Neural progenitor cell (in vitro differentiated cells): ENCODE data around the gene FAM234A.

Experiments used
- CTCF ChIP-seq: fragments of 200-600 bp; sonication (generic); IDR thresholded peaks from 2 replicates; pipeline ENCODE4 v1.5.1; 2017; ENCODE audit warnings: antibody characterized with exemption, mild to moderate bottlenecking
- EZH2 ChIP-seq: fragments of 200-600 bp; sonication (generic); IDR thresholded peaks from 2 replicates; pipeline ENCODE4 v1.6.1; 2017; ENCODE audit warnings: antibody characterized with exemption, mild to moderate bottlenecking, moderate library complexity

GRCh38 chr16:265002-265529 lies 30.4 kb downstream of the FAM234A start:
- no peak for TF ChIP-seq CTCF
- TF ChIP-seq EZH2: no peak
